CD8-positive, alpha-beta memory T cell (primary cell): ENCODE results near the gene ZNF212. TPM values are rescaled to one million over a fixed set of nuclear protein-coding genes. Genes with fewer than 3 reads are reported as not detected.
"Not testable (repeated sequence)": the region's sequence is repeated elsewhere in the genome, so short reads cannot be mapped to it uniquely, and the experiment has no call there.

ENCODE experiments used
- CTCF ChIA-PET: fragments of 350-600 bp; sonication (Branson Sonifier 250); formaldehyde crosslinking; loops from one replicate; lab custom pipeline; 2021; ENCODE audit warnings: antibody characterized with exemption; lab: Charles Lee
- POLR2A ChIA-PET: fragments of 350-600 bp; sonication (Branson Sonifier 250); formaldehyde crosslinking; loops from one replicate; lab custom pipeline; 2021; ENCODE audit warnings: antibody characterized with exemption; lab: Charles Lee
- DNase-seq, 5 donors: peaks; one replicate each; pipeline versions ENCODE4 v3.0.0 to v3.0.0-alpha.2; 2020 to 2022; ENCODE audit warnings: mixed read lengths in 1 of 5
- H3K27ac ChIP-seq: one replicate; pipeline ENCODE4 v1.7.0; 2013; ENCODE audit warnings: low read depth, mild to moderate bottlenecking, low read length, moderate library complexity
- H3K27me3 ChIP-seq: 2 replicates; pipeline ENCODE4 v1.7.0; 2013; ENCODE audit warnings: low read length, mild to moderate bottlenecking; ENCODE audit not compliant: insufficient read depth, poor library complexity, severe bottlenecking
- H3K36me3 ChIP-seq: 2 replicates; pipeline ENCODE4 v1.7.0; 2013; ENCODE audit warnings: mild to moderate bottlenecking, low read length, moderate library complexity; ENCODE audit not compliant: insufficient read depth
- H3K4me1 ChIP-seq: 2 replicates; pipeline ENCODE4 v1.7.0; 2013; ENCODE audit warnings: mild to moderate bottlenecking, low read length, moderate library complexity; ENCODE audit not compliant: insufficient read depth
- H3K4me3 ChIP-seq: 2 replicates; pipeline ENCODE4 v1.7.0; 2013; ENCODE audit warnings: mild to moderate bottlenecking, low read length
- H3K9me3 ChIP-seq: 2 replicates; pipeline ENCODE4 v1.7.0; 2013; ENCODE audit warnings: mild to moderate bottlenecking, low read length
- H3K27ac Mint-ChIP-seq, 8 donors: one replicate each; pipeline ENCODE4 v1.8.0; 2020 to 2021; ENCODE audit warnings: mixed read lengths in 8 of 8, mild to moderate bottlenecking in 6 of 8, inconsistent platforms in 3 of 8, moderate library complexity in 3 of 8
- H3K27me3 Mint-ChIP-seq, 2 donors: one replicate each; pipeline ENCODE4 v1.8.0; 2020 to 2021; ENCODE audit warnings: mixed read lengths in 2 of 2, mild to moderate bottlenecking in 1 of 2, moderate library complexity in 1 of 2
- H3K36me3 Mint-ChIP-seq, 3 donors: one replicate each; pipeline ENCODE4 v1.8.0; 2020 to 2021; ENCODE audit warnings: mixed read lengths in 3 of 3, inconsistent platforms in 1 of 3, mild to moderate bottlenecking in 1 of 3
- H3K4me1 Mint-ChIP-seq, 3 donors: one replicate each; pipeline ENCODE4 v1.8.0; 2020 to 2021; ENCODE audit warnings: mixed read lengths in 3 of 3, inconsistent platforms in 1 of 3, mild to moderate bottlenecking in 1 of 3
- H3K4me3 Mint-ChIP-seq, 7 donors: one replicate each; pipeline ENCODE4 v1.8.0; 2020 to 2021; ENCODE audit warnings: mixed read lengths in 7 of 7, mild to moderate bottlenecking in 6 of 7, moderate library complexity in 4 of 7, inconsistent platforms in 2 of 7
- H3K9me3 Mint-ChIP-seq, 5 donors: one replicate each; pipeline ENCODE4 v1.8.0; 2020 to 2022; ENCODE audit warnings: mixed read lengths in 5 of 5, mild to moderate bottlenecking in 3 of 5, moderate library complexity in 2 of 5, inconsistent platforms in 1 of 5
- polyA plus RNA-seq: library from polyadenylated mRNA; unstranded; fragments of 300-500 nt; fragmentation: Illumina TruSeq; gene quantifications from one replicate; pipeline ENCODE4 v1.2.3, GENCODE V29; 2021
- total RNA-seq, 2 experiments: library from RNA; stranded (reverse); gene quantifications; one replicate each; pipeline ENCODE4 v1.2.3, GENCODE V29; 2021

Gene ZNF212
- total and polyA plus RNA-seq, 3 experiments from 2014 or later, result 8.6 to 16.6 (median 14.7) TPM

- POLR2A ChIA-PET, result no interaction called here
- H3K4me3 Mint-ChIP-seq, result no peak overlapping the region
These were observed 15.1 kb upstream of the ZNF212 start for GRCh38 chr7:149224352-149224751.

GRCh38 chr7:149225106-149225505, 14.3 kb upstream of the ZNF212 start:
- POLR2A ChIA-PET, result no interaction called here
- no peak overlapping the region for H3K27ac ChIP-seq

More at GRCh38 chr7:149224352-149224751, 15.1 kb upstream of the ZNF212 start:
- Histone ChIP-seq H3K4me1 (no peaks in the 10 kb centered on the region), H3K27ac (no peak overlapping the region), H3K4me3 (no peak overlapping the region), H3K36me3 (no peaks in the 10 kb centered on the region), H3K9me3 (no peaks in the 10 kb centered on the region), H3K27me3 (no peaks in the 10 kb centered on the region)
- no peak for DNase-seq
- Mint-ChIP-seq H3K9me3 (no peaks in the 10 kb centered on the region), H3K27ac (no peak overlapping the region), H3K36me3 (peaks cover 10 to 46% (median 20%) of the 10 kb centered on the region in 3 donors), H3K27me3 (no peaks in the 10 kb centered on the region), H3K4me1 (no peaks in the 10 kb centered on the region)
- CTCF ChIA-PET, result interaction anchor here (1.1 kb wide), 1 partner anchor 29 kb away, joined by 3 read pairs; the partner anchor contains the start of gene ZNF282

GRCh38 chr7:149225656-149226055, 13.8 kb upstream of the ZNF212 start:
- Histone ChIP-seq H3K36me3 (no peaks in the 10 kb centered on the region), H3K4me3 (no peak overlapping the region), H3K27me3 (no peaks in the 10 kb centered on the region), H3K4me1 (no peaks in the 10 kb centered on the region), H3K9me3 (no peaks in the 10 kb centered on the region), H3K27ac (no peak overlapping the region)
- ChIA-PET CTCF (interaction anchor here (1.7 kb wide), 1 partner anchor 30 kb away, joined by 4 read pairs; the partner anchor contains the start of gene ZNF282), POLR2A (no interaction called here)
- no peaks in the 10 kb centered on the region for H3K4me1 Mint-ChIP-seq
- H3K27me3 Mint-ChIP-seq, result no peaks in the 10 kb centered on the region
- peaks cover 6 to 37% (median 15%) of the 10 kb centered on the region in 3 donors for H3K36me3 Mint-ChIP-seq
- DNase-seq, result no peak
- no peaks in the 10 kb centered on the region for H3K9me3 Mint-ChIP-seq
- H3K27ac Mint-ChIP-seq, result no peak overlapping the region
- no peak overlapping the region for H3K4me3 Mint-ChIP-seq

More at GRCh38 chr7:149225106-149225505, 14.3 kb upstream of the ZNF212 start:
- H3K4me1 Mint-ChIP-seq, result no peaks in the 10 kb centered on the region
- Histone ChIP-seq H3K9me3 (no peaks in the 10 kb centered on the region), H3K4me1 (no peaks in the 10 kb centered on the region), H3K36me3 (no peaks in the 10 kb centered on the region), H3K27me3 (no peaks in the 10 kb centered on the region), H3K4me3 (no peak overlapping the region)
- H3K9me3 Mint-ChIP-seq, result no peaks in the 10 kb centered on the region
- H3K4me3 Mint-ChIP-seq, result no peak overlapping the region
- H3K27ac Mint-ChIP-seq, result no peak overlapping the region
- peaks cover 6 to 40% (median 15%) of the 10 kb centered on the region in 3 donors for H3K36me3 Mint-ChIP-seq
- no peaks in the 10 kb centered on the region for H3K27me3 Mint-ChIP-seq
- DNase-seq, result no peak
- CTCF ChIA-PET, result no interaction called here

- H3K27ac Mint-ChIP-seq, H3K9me3 Mint-ChIP-seq, H3K9me3 ChIP-seq, H3K27me3 ChIP-seq, DNase-seq, H3K4me1 ChIP-seq, H3K27me3 Mint-ChIP-seq, H3K36me3 ChIP-seq, H3K4me3 Mint-ChIP-seq, H3K4me3 ChIP-seq, H3K27ac ChIP-seq, H3K4me1 Mint-ChIP-seq, POLR2A ChIA-PET: not testable (repeated sequence)
- CTCF ChIA-PET, result interaction anchor here (1.7 kb wide), 1 partner anchor 31 kb away, joined by 4 read pairs; the partner anchor contains the start of gene ZNF282
- peaks cover 6 to 31% (median 10%) of the 10 kb centered on the region in 3 donors for H3K36me3 Mint-ChIP-seq
These were observed 13.1 kb upstream of the ZNF212 start for GRCh38 chr7:149226366-149226765.

GRCh38 chr7:149226840-149227494, 12.5 kb upstream of the ZNF212 start:
- no peaks in the 10 kb centered on the region for H3K27me3 Mint-ChIP-seq
- no peaks in the 10 kb centered on the region for H3K36me3 ChIP-seq
- no peak overlapping the region for H3K27ac Mint-ChIP-seq
- CTCF ChIA-PET, result interaction anchor here (1.7 kb wide), 1 partner anchor 32 kb away, joined by 4 read pairs; the partner anchor contains the start of gene ZNF282
- no peaks in the 10 kb centered on the region for H3K9me3 Mint-ChIP-seq
- H3K4me3 Mint-ChIP-seq, result no peak overlapping the region
- H3K9me3 ChIP-seq, result no peaks in the 10 kb centered on the region
- H3K4me1 ChIP-seq, result no peaks in the 10 kb centered on the region
- no peaks in the 10 kb centered on the region for H3K4me1 Mint-ChIP-seq
- H3K27me3 ChIP-seq, result no peaks in the 10 kb centered on the region
- no peak for DNase-seq
- no peak overlapping the region for H3K4me3 ChIP-seq
- POLR2A ChIA-PET, result no interaction called here
- H3K36me3 Mint-ChIP-seq, result peaks cover 5 to 26% (median 6%) of the 10 kb centered on the region in 3 donors
- H3K27ac ChIP-seq, result no peak overlapping the region

- Mint-ChIP-seq H3K4me3 (no peak overlapping the region), H3K9me3 (no peaks in the 10 kb centered on the region), H3K27ac (no peak overlapping the region), H3K4me1 (no peaks in the 10 kb centered on the region), H3K36me3 (peaks cover 5 to 18% (median 6%) of the 10 kb centered on the region in 3 donors), H3K27me3 (peaks cover 11 to 14% of the 10 kb centered on the region in 2 donors)
- CTCF ChIA-PET, result interaction anchor here (2.1 kb wide), 1 partner anchor 33 kb away, joined by 7 read pairs; the partner anchor contains the start of gene ZNF783
- Histone ChIP-seq H3K9me3 (no peaks in the 10 kb centered on the region), H3K27ac (no peak overlapping the region), H3K4me3 (no peak overlapping the region), H3K36me3 (no peaks in the 10 kb centered on the region), H3K4me1 (no peaks in the 10 kb centered on the region), H3K27me3 (peaks cover 7% of the 10 kb centered on the region)
- no peak for DNase-seq
- POLR2A ChIA-PET, result no interaction called here
These were observed 10.5 kb upstream of the ZNF212 start for GRCh38 chr7:149228831-149229471.

DNA sequence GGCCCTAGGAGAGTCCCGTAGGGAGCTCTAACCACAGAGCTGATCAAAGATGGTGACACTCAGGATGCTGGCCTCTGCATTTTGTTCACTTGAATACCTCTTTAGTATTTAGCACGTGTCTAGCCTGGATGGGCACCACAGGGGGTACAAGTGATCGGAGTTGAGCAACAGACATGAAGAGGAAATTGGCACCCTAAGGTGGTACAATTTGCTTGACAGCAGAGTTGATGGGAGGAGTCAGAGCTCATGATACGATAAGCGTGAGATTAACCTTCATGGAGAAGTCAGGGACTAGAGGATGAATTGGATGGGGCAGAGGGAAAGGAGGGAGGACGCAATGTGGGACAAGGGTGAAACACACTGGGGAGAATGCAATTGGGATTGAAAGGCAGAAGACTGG, 9.9 kb upstream of the ZNF212 start:
- H3K4me1 ChIP-seq, result no peaks in the 10 kb centered on the region
- ChIA-PET CTCF (interaction anchor here (2.1 kb wide), 1 partner anchor 32 kb away, joined by 7 read pairs; the partner anchor contains the start of gene ZNF783), POLR2A (no interaction called here)
- Mint-ChIP-seq H3K27me3 (peaks cover 12 to 17% of the 10 kb centered on the region in 2 donors), H3K36me3 (peaks cover 5 to 14% (median 6%) of the 10 kb centered on the region in 3 donors), H3K27ac (no peak overlapping the region), H3K4me1 (no peaks in the 10 kb centered on the region), H3K4me3 (no peak overlapping the region), H3K9me3 (no peaks in the 10 kb centered on the region)
- no peaks in the 10 kb centered on the region for H3K36me3 ChIP-seq
- DNase-seq, result no peak
- H3K27ac ChIP-seq, result no peak overlapping the region
- no peaks in the 10 kb centered on the region for H3K9me3 ChIP-seq
- peaks cover 9% of the 10 kb centered on the region for H3K27me3 ChIP-seq
- H3K4me3 ChIP-seq, result no peak overlapping the region

- H3K36me3 Mint-ChIP-seq, result no peaks in the 10 kb centered on the region
- no peaks in the 10 kb centered on the region for H3K4me1 ChIP-seq
- H3K4me1 Mint-ChIP-seq, result no peaks in the 10 kb centered on the region
- H3K27ac ChIP-seq, result no peak overlapping the region
- no peak overlapping the region for H3K4me3 Mint-ChIP-seq
- peaks cover 17 to 26% of the 10 kb centered on the region in 2 donors for H3K27me3 Mint-ChIP-seq
- no peaks in the 10 kb centered on the region for H3K36me3 ChIP-seq
- H3K27me3 ChIP-seq, result peaks cover 9% of the 10 kb centered on the region
- H3K4me3 ChIP-seq, result no peak overlapping the region
- H3K27ac Mint-ChIP-seq, result no peak overlapping the region
- ChIA-PET POLR2A (no interaction called here), CTCF (no interaction called here)
- no peak for DNase-seq
- H3K9me3 ChIP-seq, result no peaks in the 10 kb centered on the region
- no peaks in the 10 kb centered on the region for H3K9me3 Mint-ChIP-seq
These were observed 7.1 kb upstream of the ZNF212 start for GRCh38 chr7:149232362-149232761.
